T-helper 9 cell (primary cell): ENCODE data around the gene BCL10.

ENCODE experiments used
- DNase-seq: peaks from one replicate; pipeline ENCODE4 v3.0.0-alpha.2; 2020

Gene BCL10

DNA sequence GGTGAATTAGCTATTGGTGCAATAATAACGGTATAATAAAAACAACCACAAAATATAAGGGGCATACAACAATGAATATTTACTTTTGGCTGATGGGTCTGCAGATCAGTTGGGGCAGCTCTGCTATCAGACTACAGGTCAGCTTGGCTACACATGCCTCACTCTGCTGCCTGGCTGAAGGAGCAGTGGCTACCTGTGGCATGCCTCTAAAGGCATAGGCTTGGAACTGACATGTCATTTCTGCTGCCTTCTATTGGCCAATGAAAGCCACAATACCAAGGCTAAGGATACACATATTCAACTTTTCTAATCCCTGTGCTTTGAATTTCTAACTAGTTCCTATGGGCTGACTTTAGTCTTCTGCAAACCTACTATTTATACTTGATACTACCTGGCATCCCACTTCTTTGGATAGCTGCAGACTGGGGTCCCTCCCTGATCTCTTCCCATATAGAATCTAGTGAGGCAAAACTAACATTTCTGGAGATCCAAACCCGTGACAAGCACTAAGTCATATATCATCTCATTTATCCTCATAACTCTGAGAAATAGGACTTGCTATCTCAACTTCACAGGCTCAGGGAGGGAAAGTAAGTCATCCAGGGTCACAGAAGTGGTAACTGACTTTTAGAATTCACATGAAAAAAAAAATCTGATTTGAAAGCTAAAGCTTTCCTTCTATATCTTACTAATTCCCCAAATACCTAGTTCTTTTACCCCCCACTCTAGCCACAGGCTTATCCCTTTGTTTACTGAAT is 56.4 kb downstream of the BCL10 start:
- DNase-seq = no peak

GRCh38 chr1:85216697-85217096 is 59.7 kb downstream of the BCL10 start:
- DNase-seq = no peak
